ENCODE measurements around the gene NLGN3.

- TF ChIP-seq EZH2 (IDR thresholded peaks at IDR 0.05; ENCODE audit: low read depth): no peak
- TF ChIP-seq CTCF (conservative IDR thresholded peaks at IDR 0.05): no peak
Observed at GRCh38 chrX:71199252-71200008, 54.8 kb downstream of the NLGN3 start.
